GM12801 (cell line): ENCODE data around the gene ART4.

Source experiments
- CTCF ChIP-seq: IDR thresholded peaks from one replicate; pipeline ENCODE4 v1.5.1; 2011; ENCODE audit warnings: control low read depth; ENCODE audit not compliant: insufficient read length; ENCODE audit errors: extremely low read depth

ART4 gene

GRCh38 chr12:14828892-14829291, 14.4 kb downstream of the ART4 start:
- TF ChIP-seq CTCF = no peak

- TF ChIP-seq CTCF = no peak
Observed at GRCh38 chr12:14827043-14827442, 16.3 kb downstream of the ART4 start.

- TF ChIP-seq CTCF = no peak
Observed at GRCh38 chr12:14826491-14826890, 16.8 kb downstream of the ART4 start.

- TF ChIP-seq CTCF = no peak
Observed at GRCh38 chr12:14825256-14825655, 18.1 kb downstream of the ART4 start.

GRCh38 chr12:14824012-14824634, 19.2 kb downstream of the ART4 start:
- TF ChIP-seq CTCF = no peak

GRCh38 chr12:14814014-14814413, 29.3 kb downstream of the ART4 start, which contains the start of gene SMCO3:
SMCO3 (minus strand) TSS chr12:14814182; CDS start chr12:14806680, 7,502 bp downstream.
- no peak for TF ChIP-seq CTCF

GRCh38 chr12:14811486-14811885, 31.8 kb downstream of the ART4 start:
- no peak for TF ChIP-seq CTCF
